ENCODE measurements around the gene IFT22. TPM values are rescaled to one million over a fixed set of nuclear protein-coding genes. Genes with fewer than 3 reads are reported as not detected.

Gene IFT22
- total RNA-seq (2021), result 19.8 and 21.3 TPM in 2 replicates
- long read RNA-seq, transcript IFT22-201 (5 exons, 1,130 nt), result major isoform, 23 of 37 reads
- long read RNA-seq, partial matches to known transcripts, result 0 of 37 reads
- long read RNA-seq, other reads (novel, unspliced or antisense), result 2 of 37 reads

GRCh38 chr7:101321491-101322401, at the start of gene IFT22:
TSS of gene IFT22 (minus strand) at chr7:101321812. CDS start at chr7:101321709, 103 bp downstream.
- Histone ChIP-seq H3K23me2 (ENCODE audit: insufficient read length, low read depth, low read length, poor library complexity, severe bottlenecking) (peaks cover 6% of the 10 kb centered on the region), H2BK120ac (ENCODE audit: low read depth, low read length, poor library complexity, severe bottlenecking) (no peak within 1 kb of the TSS), H3K79me1 (ENCODE audit: insufficient read depth, low read depth, low read length, poor library complexity, severe bottlenecking) (no peaks in the 10 kb centered on the region), H3K4me1 (ENCODE audit: insufficient read depth, low read length) (no peaks in the 10 kb centered on the region; the same call in 1 of the 2 replicates), H3K9ac (ENCODE audit: extremely low read depth, insufficient read length, low read length) (peak within 1 kb of the TSS; percentile 79), H3T11ph (ENCODE audit: low read length) (no peak within 1 kb of the TSS), H2BK12ac (ENCODE audit: insufficient read length, low read depth, low read length) (no peak within 1 kb of the TSS), H4K5ac (ENCODE audit: insufficient read length, low read depth, low read length) (no peak within 1 kb of the TSS), H3K9me3 (ENCODE audit: control insufficient read depth, low read depth, low read length) (no peaks in the 10 kb centered on the region), H3K27ac (ENCODE audit: insufficient read length, low read depth, low read length) (no peak within 1 kb of the TSS), H2BK20ac (ENCODE audit: low read depth, low read length, poor library complexity, severe bottlenecking) (no peak within 1 kb of the TSS), H4K8ac (replicated peaks; ENCODE audit: insufficient read length, low read depth, low read length) (no peak within 1 kb of the TSS), H3K4ac (ENCODE audit: low read depth, low read length) (no peak within 1 kb of the TSS), H3K27me3 (ENCODE audit: insufficient read depth, low read length) (no peaks in the 10 kb centered on the region), H3K18ac (ENCODE audit: insufficient read length, low read depth, low read length) (peak within 1 kb of the TSS; percentile 62), H2BK5ac (ENCODE audit: insufficient read length, low read length) (no peak within 1 kb of the TSS), H3K23ac (ENCODE audit: insufficient read length, low read depth, low read length) (no peak within 1 kb of the TSS), H3K79me2 (ENCODE audit: insufficient read depth, low read length) (no peaks in the 10 kb centered on the region), H4K20me1 (ENCODE audit: control insufficient read depth, insufficient read depth, insufficient read length) (no peaks in the 10 kb centered on the region), H2AK5ac (ENCODE audit: insufficient read length, low read length) (no peak within 1 kb of the TSS), H3K4me2 (ENCODE audit: insufficient read depth, insufficient read length, low read length) (peak within 1 kb of the TSS; percentile 71), H2BK15ac (ENCODE audit: low read depth, low read length) (no peak within 1 kb of the TSS; the same call in 1 of the 2 replicates), H2AFZ (ENCODE audit: low read length) (no peak within 1 kb of the TSS), H3K56ac (ENCODE audit: insufficient read length, low read depth, low read length) (no peak within 1 kb of the TSS), H3K14ac (ENCODE audit: insufficient read depth, low read length) (peak within 1 kb of the TSS; percentile 86; the same call in 1 of the 2 replicates), H4K91ac (ENCODE audit: insufficient read length, low read depth, low read length) (no peak within 1 kb of the TSS)
- H3K27ac Mint-ChIP-seq, result peak within 1 kb of the TSS; percentile 89 to 97 (median 96)
- H3K4me1 Mint-ChIP-seq, result peaks cover 7 to 11% of the 10 kb centered on the region in 2 experiments
- peak; percentile 92 for DNase-seq
- no peaks in the 10 kb centered on the region; the same call in 1 of the 2 replicates for H3K27me3 Mint-ChIP-seq (ENCODE audit: low read depth)
- H3K4me3 Mint-ChIP-seq, result peak within 1 kb of the TSS; percentile 83 to 93
- TF ChIP-seq CTCF (conservative IDR thresholded peaks at IDR 0.05), result peak; percentile 61
- WGBS (ENCODE audit: extremely low coverage, insufficient read length, low lambda C conversion rate), result no CpG with 5 or more reads among the region's 69 CpGs
- peaks cover 5 to 11% (median 11%) of the 10 kb centered on the region in 3 experiments; a peak in 5 of 7 replicates for H3K36me3 Mint-ChIP-seq (ENCODE audit: insufficient read depth in 1 of 3, low read depth in 3 of 3)
- no peaks in the 10 kb centered on the region for H3K9me3 Mint-ChIP-seq

Data from H9 (cell line).